ENCODE data around the gene PSMG3.
A peak's percentile ranks its signal among the peaks of the same experiment; 100 is the strongest.

PSMG3 gene

GRCh38 chr7:1538544-1539180 lies 31.2 kb downstream of the PSMG3 start:
- Histone ChIP-seq H3K9me3 (ENCODE audit: insufficient read depth, low read length) (no peaks in the 10 kb centered on the region), H3K9ac (ENCODE audit: insufficient read length, low read depth) (no peak overlapping the region), H3K4me3 (ENCODE audit: insufficient read length, low read depth) (no peak overlapping the region), H3K27me3 (ENCODE audit: insufficient read depth, insufficient read length) (no peaks in the 10 kb centered on the region), H3K4me1 (ENCODE audit: insufficient read depth, insufficient read length) (peaks cover 32% of the 10 kb centered on the region), H3K36me3 (ENCODE audit: insufficient read depth, insufficient read length, low read length) (peaks cover 48% of the 10 kb centered on the region)
- no peak for TF ChIP-seq SUZ12 (IDR thresholded peaks at IDR 0.05; ENCODE audit: extremely low read depth, insufficient read depth, insufficient read length)
- no peak for TF ChIP-seq YY1 (IDR thresholded peaks at IDR 0.05; ENCODE audit: insufficient read depth, insufficient read length)
- no peak for TF ChIP-seq ZNF274 (IDR thresholded peaks at IDR 0.05; ENCODE audit: low read depth, low read length)
- no peak for DNase-seq (ENCODE audit: low read depth, low spot score)

GRCh38 chr7:1537535-1538412 lies 32.1 kb downstream of the PSMG3 start:
- Histone ChIP-seq H3K36me3 (ENCODE audit: insufficient read depth, insufficient read length, low read length) (peaks cover 42% of the 10 kb centered on the region), H3K9me3 (ENCODE audit: insufficient read depth, low read length) (no peaks in the 10 kb centered on the region), H3K27me3 (ENCODE audit: insufficient read depth, insufficient read length) (peaks cover 4% of the 10 kb centered on the region), H3K4me1 (ENCODE audit: insufficient read depth, insufficient read length) (peaks cover 39% of the 10 kb centered on the region), H3K4me3 (ENCODE audit: insufficient read length, low read depth) (peak overlapping the region; percentile 15), H3K9ac (ENCODE audit: insufficient read length, low read depth) (peak overlapping the region; percentile 72)
- DNase-seq (ENCODE audit: low read depth, low spot score) = peak; percentile 58
- no peak for TF ChIP-seq ZNF274 (IDR thresholded peaks at IDR 0.05; ENCODE audit: low read depth, low read length)
- no peak for TF ChIP-seq SUZ12 (IDR thresholded peaks at IDR 0.05; ENCODE audit: extremely low read depth, insufficient read depth, insufficient read length)
- no peak for TF ChIP-seq YY1 (IDR thresholded peaks at IDR 0.05; ENCODE audit: insufficient read depth, insufficient read length)

- H3K36me3 ChIP-seq (ENCODE audit: insufficient read depth, insufficient read length, low read length) = peaks cover 33% of the 10 kb centered on the region
- peak overlapping the region; percentile 72 for H3K9ac ChIP-seq (ENCODE audit: insufficient read length, low read depth)
- no peaks in the 10 kb centered on the region for H3K9me3 ChIP-seq (ENCODE audit: insufficient read depth, low read length)
- peaks cover 47% of the 10 kb centered on the region for H3K4me1 ChIP-seq (ENCODE audit: insufficient read depth, insufficient read length)
- DNase-seq (ENCODE audit: low read depth, low spot score) = peak; percentile 90
- peaks cover 10% of the 10 kb centered on the region for H3K27me3 ChIP-seq (ENCODE audit: insufficient read depth, insufficient read length)
- TF ChIP-seq SUZ12 (IDR thresholded peaks at IDR 0.05; ENCODE audit: extremely low read depth, insufficient read depth, insufficient read length) (no peak), ZNF274 (IDR thresholded peaks at IDR 0.05; ENCODE audit: low read depth, low read length) (no peak), YY1 (IDR thresholded peaks at IDR 0.05; ENCODE audit: insufficient read depth, insufficient read length) (no peak)
- peak overlapping the region; percentile 21 for H3K4me3 ChIP-seq (ENCODE audit: insufficient read length, low read depth)
Observed at GRCh38 chr7:1536743-1537534, 32.9 kb downstream of the PSMG3 start.

GRCh38 chr7:1536455-1536742 lies 33.4 kb downstream of the PSMG3 start:
- Histone ChIP-seq H3K36me3 (ENCODE audit: insufficient read depth, insufficient read length, low read length) (peaks cover 28% of the 10 kb centered on the region), H3K9me3 (ENCODE audit: insufficient read depth, low read length) (no peaks in the 10 kb centered on the region), H3K4me1 (ENCODE audit: insufficient read depth, insufficient read length) (peaks cover 53% of the 10 kb centered on the region), H3K27me3 (ENCODE audit: insufficient read depth, insufficient read length) (peaks cover 16% of the 10 kb centered on the region), H3K9ac (ENCODE audit: insufficient read length, low read depth) (peak overlapping the region; percentile 72), H3K4me3 (ENCODE audit: insufficient read length, low read depth) (no peak overlapping the region)
- no peak for DNase-seq (ENCODE audit: low read depth, low spot score)
- no peak for TF ChIP-seq YY1 (IDR thresholded peaks at IDR 0.05; ENCODE audit: insufficient read depth, insufficient read length)
- no peak for TF ChIP-seq ZNF274 (IDR thresholded peaks at IDR 0.05; ENCODE audit: low read depth, low read length)
- TF ChIP-seq SUZ12 (IDR thresholded peaks at IDR 0.05; ENCODE audit: extremely low read depth, insufficient read depth, insufficient read length) = no peak

- peaks cover 19% of the 10 kb centered on the region for H3K27me3 ChIP-seq (ENCODE audit: insufficient read depth, insufficient read length)
- TF ChIP-seq ZNF274 (IDR thresholded peaks at IDR 0.05; ENCODE audit: low read depth, low read length) = no peak
- TF ChIP-seq SUZ12 (IDR thresholded peaks at IDR 0.05; ENCODE audit: extremely low read depth, insufficient read depth, insufficient read length) = no peak
- no peak for TF ChIP-seq YY1 (IDR thresholded peaks at IDR 0.05; ENCODE audit: insufficient read depth, insufficient read length)
- H3K9me3 ChIP-seq (ENCODE audit: insufficient read depth, low read length) = no peaks in the 10 kb centered on the region
- peak overlapping the region; percentile 72 for H3K9ac ChIP-seq (ENCODE audit: insufficient read length, low read depth)
- peak overlapping the region; percentile 0 for H3K4me3 ChIP-seq (ENCODE audit: insufficient read length, low read depth)
- DNase-seq (ENCODE audit: low read depth, low spot score) = no peak
- H3K36me3 ChIP-seq (ENCODE audit: insufficient read depth, insufficient read length, low read length) = peaks cover 23% of the 10 kb centered on the region
- H3K4me1 ChIP-seq (ENCODE audit: insufficient read depth, insufficient read length) = peaks cover 54% of the 10 kb centered on the region
Observed at GRCh38 chr7:1535701-1536454, 34.0 kb downstream of the PSMG3 start.

GRCh38 chr7:1535100-1535458 lies 34.8 kb downstream of the PSMG3 start:
- Histone ChIP-seq H3K27me3 (ENCODE audit: insufficient read depth, insufficient read length) (peaks cover 19% of the 10 kb centered on the region), H3K4me1 (ENCODE audit: insufficient read depth, insufficient read length) (peaks cover 54% of the 10 kb centered on the region), H3K9me3 (ENCODE audit: insufficient read depth, low read length) (no peaks in the 10 kb centered on the region), H3K4me3 (ENCODE audit: insufficient read length, low read depth) (no peak overlapping the region), H3K9ac (ENCODE audit: insufficient read length, low read depth) (no peak overlapping the region), H3K36me3 (ENCODE audit: insufficient read depth, insufficient read length, low read length) (peaks cover 16% of the 10 kb centered on the region)
- no peak for DNase-seq (ENCODE audit: low read depth, low spot score)
- no peak for TF ChIP-seq ZNF274 (IDR thresholded peaks at IDR 0.05; ENCODE audit: low read depth, low read length)
- TF ChIP-seq YY1 (IDR thresholded peaks at IDR 0.05; ENCODE audit: insufficient read depth, insufficient read length) = no peak
- TF ChIP-seq SUZ12 (IDR thresholded peaks at IDR 0.05; ENCODE audit: extremely low read depth, insufficient read depth, insufficient read length) = no peak

All from NT2/D1 (cell line).